HG03045 (cell line): ENCODE measurements around the gene LDAH.
"Not testable (repeated sequence)": the region's sequence is repeated elsewhere in the genome, so short reads cannot be mapped to it uniquely, and the experiment has no call there.

Experiments
- ATAC-seq: cut with Tn5 transposase; IDR thresholded peaks from one replicate; pipeline ENCODE4 v1.9.1; 2021; ENCODE audit warnings: mild to moderate bottlenecking, moderate library complexity; ENCODE audit not compliant: unreplicated experiment

Gene LDAH

DNA sequence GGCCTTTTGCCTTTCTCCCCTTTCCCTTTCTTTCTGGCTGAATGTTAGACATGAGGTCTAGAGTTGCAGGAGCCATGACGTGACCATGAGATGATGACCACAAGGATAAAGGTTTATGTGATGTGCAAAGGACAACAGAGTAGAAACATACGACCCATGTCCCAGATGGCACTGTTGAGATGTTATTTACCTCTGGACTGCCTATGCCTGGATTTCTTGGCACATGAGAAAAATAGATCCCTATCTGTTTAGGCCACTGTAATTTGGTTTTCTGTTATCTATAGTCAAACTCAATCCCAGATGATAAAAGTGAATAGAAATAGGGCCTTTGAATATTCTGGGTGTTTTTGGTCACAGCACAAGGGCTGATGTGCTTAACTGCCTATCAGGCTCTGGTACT lies 97.1 kb downstream of the LDAH start:
- ATAC-seq = no peak

DNA sequence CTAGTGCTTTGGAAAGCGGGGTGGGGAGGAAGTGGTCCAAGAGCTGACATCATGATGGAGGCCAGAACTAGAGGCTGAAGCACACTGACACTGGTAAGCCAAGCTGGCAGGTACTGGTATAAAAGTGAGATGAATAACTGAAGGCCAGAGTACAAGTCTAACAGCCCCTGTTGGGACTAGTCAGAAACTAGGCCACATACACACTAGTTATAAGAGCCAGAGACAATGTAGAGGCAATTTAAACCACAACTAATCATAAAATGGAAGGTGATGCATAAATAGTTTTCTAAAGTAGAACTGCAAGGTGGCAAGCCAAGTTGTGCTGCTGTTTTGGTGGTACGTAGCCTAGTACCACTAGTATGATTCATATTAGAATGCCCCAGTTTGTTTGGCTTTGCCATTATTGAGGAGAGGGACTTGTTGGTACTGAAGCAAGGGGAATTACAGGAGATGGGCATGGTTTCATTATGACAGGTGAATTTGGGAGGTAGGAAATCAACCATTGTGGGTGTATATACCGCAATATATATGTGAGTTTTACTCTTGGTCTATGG lies 98.3 kb downstream of the LDAH start:
- ATAC-seq = no peak

DNA sequence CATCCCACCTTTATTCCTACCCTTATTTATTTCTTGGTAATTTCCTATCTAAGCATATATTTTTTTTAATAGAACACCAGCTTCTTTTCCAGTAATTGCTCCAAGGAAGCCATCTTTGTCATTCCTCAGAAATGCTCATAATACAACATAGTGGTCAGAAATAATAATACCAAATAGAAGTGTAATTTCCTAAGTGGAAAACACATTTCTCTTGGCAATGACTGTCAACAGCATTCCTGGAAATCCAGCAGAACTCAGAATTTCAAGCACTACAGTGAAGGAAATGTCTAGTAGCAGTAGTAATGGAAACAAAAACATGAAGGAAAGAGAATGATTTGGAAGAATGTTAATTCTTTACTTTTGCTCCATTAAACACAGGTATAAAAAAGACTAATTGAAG lies 99.4 kb downstream of the LDAH start:
- ATAC-seq = no peak

DNA sequence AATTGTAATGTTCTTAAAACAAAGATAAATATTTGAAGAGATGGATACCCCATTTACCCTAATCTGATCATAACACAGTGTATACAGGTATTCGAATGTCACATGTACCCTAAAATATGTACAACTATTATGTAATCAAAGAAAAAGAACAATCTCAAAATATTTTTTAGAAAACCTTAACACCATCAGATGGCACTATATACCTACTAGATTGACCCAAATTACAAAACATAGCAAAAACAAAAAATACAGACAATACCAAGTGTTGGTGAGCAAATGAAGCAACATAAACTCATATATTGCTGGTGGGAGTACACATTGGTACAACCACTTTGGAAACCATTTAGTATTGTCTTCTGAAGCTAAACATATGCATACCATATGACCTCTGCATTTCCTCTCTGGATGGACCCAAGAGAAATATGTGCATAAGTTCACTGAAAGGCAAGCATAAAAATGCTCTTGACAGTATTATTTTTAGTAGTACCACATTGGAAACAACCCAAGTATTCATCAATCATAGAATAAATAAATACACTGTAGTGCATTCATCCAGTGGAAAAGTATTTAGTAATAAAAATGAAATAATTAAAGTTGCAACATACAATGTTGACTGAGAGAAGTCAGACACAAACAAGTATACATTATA lies 100.2 kb downstream of the LDAH start:
- no peak for ATAC-seq

DNA sequence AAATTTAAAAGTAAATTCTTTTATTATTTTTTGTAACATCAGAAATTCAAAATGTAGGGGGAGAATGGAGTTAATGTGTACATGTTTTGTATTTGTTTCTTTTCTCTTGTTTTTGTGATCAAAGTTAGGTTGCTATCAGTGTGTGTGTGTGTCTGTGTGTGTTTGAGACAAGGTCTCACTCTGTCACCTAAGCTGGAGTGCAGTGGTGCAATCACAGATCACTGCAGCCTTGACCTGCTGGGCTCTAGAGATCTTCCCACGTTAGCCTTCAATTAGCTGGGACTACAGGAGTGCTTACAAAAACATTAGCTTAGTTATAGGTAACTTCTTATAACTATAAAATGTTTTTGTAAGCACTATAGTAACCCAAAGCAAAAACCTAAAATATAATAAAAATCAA lies 105.3 kb downstream of the LDAH start:
- no peak for ATAC-seq

DNA sequence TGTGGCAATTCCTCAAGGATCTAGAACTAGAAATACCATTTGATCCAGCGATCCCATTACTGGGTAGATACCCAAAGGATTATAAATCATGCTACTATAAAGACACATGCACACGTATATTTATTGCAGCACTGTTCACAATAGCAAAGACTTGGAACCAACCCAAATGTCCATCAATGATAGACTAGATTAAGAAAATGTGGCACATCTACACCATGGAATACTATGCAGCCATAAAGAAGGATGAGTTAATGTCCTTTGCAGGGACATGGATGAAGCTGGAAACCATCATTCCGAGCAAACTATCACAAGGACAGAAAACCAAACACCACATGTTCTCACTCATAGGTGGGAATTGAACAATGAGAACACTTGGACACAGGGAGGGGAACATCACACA lies 106.7 kb downstream of the LDAH start:
- not testable (repeated sequence) for ATAC-seq

DNA sequence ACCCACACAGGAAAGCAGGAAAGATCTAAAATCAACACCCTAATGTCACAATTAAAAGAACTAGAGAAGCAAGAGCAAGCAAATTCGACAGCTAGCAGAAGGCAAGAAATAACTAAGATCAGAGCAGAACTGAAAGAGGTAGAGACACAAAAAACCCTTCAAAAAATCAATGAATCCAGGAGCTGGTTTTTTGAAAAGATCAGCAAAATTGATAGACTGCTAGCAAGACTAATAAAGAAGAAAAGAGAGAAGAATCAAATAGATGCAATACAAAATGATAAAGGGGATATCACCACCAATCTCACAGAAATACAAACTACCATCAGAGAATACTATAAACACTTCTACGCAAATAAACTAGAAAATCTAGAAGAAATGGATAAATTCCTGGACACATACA lies 108.5 kb downstream of the LDAH start:
- not testable (repeated sequence) for ATAC-seq

DNA sequence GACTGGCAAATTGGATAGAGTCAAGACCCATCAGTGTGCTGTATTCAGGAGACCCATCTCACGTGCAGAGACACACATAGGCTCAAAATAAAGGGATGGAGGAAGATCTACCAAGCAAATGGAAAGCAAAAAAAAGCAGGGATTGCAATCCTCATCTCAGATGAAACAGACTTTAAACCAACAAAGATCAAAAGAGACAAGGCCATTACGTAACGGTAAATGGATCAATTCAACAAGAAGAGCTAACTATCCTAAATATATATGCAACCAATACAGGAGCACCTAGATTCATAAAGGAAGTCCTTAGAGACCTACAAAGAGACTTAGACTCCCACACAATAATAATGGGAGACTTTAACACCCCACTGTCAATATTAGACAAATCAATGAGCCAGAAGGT lies 109.3 kb downstream of the LDAH start:
- not testable (repeated sequence) for ATAC-seq

DNA sequence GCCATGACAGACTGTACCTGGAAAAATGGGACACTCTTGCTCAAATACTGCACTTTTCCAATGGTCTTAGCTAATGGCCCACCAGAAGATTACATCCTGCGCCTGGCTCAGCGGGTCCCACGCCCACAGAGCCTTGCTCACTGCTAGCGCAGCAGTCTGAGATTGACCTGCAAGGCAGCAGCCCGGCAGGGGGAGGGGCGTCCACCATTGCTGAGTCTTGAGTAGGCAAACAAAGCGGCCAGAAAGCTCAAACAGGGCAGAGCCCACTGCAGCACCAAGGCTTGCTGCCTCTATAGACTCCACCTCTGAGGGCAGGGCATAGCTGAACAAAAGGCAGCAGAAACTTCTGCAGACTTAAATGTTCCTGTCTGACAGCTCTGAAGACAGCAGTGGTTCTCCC lies 111.3 kb downstream of the LDAH start:
- not testable (repeated sequence) for ATAC-seq

DNA sequence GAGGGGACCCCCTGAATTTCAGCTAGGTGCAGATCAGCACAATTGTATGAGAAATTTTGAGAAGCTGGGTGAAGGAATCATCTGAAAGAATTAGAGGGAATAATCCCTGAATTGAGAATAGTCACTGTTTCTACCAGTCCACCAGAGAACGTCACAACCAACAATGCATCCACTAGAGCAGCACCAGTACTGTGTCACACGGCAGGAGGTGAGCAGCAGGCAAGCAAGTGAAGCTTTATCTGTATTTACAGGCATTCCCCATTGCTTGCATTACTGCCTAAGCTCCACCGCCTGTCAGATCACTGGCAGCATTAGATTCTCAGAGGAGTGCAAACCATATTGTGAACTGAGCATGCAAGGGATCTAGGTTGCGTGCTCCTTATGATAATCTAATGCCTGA lies 115.3 kb downstream of the LDAH start:
- no peak for ATAC-seq

DNA sequence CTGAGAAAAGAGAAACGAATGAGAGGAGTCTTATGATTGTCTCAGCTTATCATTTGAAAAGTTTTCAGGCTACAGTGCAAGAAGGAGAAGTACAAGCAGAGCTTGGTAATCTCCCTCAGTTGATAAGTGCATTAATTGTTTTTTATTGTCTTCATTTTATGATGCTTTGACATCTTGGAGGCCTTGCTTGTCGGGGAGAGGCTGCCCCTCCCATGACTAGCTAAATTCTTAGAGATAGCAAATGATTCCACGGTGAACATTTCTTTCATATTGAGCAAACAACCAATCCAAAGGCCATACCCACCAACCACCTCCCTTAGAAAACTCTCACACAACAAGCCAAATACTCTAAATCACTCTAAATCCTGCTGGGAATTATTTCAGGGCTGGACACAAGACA lies 116.1 kb downstream of the LDAH start:
- ATAC-seq = no peak

DNA sequence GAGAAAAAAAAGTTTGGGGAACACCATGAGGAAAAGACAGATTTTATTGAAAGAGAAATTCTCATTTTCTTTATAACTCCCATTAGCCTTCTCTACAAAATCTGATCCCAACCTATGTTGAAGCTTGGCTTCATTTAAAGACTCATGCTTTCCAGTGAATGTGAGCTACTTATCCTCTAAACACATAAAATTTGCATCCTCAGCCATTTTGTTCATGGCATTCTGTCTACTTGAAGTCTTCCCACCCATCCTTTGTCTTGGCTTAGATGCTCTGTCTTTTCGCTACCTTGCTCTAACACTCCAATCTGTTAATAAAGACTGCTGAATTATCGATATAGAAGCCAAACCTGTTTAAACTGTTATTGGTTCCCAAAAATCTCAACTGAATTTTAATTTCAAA lies 116.7 kb downstream of the LDAH start:
- ATAC-seq = no peak

DNA sequence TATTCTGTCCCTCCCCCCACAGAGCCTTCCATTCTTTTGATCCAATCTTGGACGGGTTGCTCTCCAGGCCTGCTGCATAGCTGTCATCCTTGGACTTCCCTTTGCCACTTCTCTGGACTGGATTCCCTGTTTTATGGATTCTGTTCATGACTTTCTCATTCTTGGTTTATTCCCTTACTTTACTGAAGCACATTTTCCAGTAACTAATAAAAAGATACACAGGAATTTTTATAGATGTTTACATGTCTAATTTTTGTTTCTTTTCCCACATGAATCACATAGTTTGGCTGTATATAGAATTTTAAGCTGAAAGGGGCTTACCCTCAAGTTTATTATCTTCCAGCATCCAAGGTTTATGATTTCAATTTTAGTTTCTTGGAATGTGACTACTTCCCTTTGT lies 118.0 kb downstream of the LDAH start:
- no peak for ATAC-seq

DNA sequence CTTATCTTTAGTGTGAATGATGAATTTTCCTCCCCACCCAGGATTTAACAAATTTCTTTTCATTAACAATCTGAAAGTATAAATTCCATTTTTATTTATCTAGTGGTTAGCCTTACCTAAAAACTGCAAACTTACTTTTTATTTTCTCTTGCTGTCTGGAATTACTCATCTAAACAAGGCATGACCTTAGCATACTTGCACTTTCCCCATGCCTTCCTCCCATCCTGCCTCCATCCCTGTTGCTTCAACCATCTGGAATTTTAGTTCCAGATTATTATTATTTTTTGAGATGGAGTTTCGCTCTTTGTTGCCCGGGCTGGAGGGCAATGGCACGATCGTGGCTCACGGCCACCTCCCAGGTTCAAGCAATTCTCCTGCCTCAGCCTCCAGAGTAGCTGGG lies 120.3 kb downstream of the LDAH start:
- no peak for ATAC-seq

DNA sequence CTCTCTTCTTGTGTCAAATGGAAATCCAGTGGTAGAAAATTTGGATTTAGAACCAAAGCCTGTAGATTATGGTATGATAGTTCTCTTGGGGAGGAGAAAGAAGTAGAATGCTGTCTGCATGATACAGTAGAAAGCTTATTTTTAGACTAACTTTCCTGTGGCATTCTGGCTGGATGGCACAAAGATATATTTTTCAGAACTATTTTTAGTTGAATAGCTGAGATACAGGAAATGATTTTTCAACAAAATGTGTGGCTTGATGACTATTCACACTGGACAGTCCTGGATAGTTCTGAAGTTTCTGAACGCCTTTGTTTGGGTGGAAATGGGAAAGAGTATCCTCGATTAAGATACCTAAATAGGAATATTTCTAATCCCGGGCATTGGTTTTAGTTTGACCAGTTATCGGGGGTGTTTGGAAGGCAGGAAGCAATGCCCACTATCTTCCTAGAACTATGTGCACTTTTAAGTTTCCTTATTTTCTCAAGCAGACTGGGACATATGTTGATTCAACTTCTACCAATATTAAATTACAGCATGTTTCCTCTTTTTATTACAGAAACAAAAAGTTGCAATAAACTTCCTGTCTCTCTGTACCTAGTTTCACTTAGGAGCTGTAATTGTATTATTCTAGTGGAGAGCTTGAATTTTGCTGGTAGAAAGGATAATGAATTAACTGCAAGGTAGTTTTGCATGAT lies 123.8 kb downstream of the LDAH start:
- no peak for ATAC-seq

DNA sequence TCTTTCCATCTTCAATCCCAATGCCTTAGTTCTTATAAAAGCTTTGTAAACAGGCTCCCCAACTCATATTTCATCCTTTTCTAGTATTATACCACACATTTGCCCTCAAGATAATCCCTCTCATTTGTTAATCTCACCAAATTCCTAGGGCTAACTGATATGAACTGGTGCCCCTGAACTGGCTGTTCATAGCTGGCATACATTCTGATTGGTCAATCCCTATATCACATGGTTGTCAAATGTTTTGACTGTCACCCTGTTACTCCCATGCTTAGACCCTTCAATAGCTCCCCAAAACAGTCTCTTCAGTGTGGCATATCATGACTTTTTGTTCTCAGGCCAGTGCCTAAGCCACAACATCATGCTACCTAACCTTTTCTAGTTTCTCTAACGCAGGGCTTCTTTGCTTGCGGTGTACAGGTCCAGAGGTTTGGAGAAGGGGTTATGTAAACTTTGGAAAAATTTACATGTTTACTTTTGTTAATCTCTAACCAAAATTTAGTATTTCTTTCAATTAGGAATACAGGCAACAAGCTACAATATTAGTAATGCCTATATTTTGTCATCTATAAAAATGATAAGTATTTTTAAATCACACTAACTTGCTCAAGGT lies 125.5 kb downstream of the LDAH start:
- no peak for ATAC-seq

DNA sequence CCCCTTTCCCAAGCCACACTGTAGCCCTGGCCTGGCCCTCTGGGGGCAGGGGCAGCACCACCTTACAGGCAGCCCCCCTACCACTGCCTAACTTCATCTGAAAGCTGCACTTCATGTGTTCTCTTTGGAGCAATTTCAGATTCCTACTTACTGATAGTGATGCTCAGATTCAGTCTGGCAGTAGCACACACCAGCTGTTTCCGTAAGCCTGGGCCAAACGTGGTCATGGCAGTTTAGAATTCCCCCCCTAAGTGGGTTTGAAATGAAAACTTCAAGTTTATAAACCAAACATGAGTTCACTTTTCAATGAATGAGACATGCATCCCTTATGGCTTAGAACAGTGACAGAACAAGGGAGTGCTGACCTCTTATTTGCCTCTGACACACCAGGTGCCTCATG lies 126.5 kb downstream of the LDAH start:
- ATAC-seq = no peak

DNA sequence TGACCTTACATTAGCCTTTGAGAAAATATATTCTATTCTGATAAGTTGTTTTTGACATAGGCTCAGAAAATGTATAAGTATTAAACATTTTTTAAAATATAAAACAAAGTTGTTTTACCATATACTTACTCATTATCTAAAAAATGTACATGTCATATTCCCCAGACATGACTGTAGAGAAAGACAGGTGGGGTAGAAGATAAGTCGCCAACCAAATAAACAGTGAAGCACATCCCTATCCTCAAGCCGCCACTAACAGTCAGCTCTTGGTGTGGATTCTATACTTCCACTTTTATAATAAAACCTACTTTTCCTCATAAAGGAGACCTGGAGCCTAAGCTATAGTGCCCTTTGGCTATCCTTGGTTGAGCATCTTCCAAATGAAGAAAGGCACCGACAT lies 129.6 kb downstream of the LDAH start:
- no peak for ATAC-seq

DNA sequence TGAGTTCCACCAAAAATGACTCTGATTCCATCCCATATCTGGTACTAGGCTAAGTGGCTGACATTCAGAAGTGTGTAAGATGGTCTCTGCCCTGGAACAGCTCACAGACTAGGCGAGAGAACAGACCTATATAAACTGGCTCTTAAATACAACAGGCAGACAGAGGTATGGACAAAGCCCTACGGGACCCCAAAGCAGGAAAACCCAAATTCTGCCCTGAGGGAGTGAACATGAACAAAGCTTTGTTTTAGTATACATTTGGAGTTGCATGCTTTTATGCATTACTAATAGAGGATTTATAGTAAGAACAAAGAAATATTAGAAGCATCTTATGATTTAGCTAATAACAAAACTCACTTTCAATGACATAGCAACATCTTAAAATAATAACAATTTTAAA lies 130.8 kb downstream of the LDAH start:
- no peak for ATAC-seq

DNA sequence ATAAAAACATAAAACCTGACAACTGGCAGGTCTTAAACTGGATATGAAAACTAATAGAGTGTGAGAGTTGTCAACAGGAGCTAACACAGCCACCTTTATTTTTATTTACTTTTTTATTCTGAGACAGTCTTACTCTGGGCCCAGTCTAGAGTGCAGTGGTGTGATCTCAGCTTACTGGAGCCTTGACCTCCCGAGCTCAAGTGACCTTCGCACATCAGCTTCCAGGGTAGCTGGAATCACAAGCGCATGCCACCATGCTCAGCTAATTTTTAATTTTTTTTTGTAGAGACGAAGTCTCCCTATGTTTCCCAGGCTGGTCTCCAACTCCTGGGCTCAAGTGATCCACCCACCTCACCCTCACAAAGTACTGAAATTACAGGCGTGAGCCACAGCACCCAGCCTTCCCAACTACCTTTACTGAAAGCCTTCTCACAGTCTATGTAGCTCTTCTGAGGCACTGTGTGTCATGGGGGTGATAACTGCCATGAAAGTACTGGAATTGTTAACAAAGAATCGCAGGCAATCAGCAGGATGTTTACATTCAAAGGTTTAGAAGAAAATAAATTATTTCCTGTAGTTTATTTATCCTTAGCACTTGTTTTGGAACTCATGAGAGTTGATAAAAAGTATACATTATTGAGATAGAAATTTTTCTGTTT lies 131.7 kb downstream of the LDAH start:
- ATAC-seq = no peak

DNA sequence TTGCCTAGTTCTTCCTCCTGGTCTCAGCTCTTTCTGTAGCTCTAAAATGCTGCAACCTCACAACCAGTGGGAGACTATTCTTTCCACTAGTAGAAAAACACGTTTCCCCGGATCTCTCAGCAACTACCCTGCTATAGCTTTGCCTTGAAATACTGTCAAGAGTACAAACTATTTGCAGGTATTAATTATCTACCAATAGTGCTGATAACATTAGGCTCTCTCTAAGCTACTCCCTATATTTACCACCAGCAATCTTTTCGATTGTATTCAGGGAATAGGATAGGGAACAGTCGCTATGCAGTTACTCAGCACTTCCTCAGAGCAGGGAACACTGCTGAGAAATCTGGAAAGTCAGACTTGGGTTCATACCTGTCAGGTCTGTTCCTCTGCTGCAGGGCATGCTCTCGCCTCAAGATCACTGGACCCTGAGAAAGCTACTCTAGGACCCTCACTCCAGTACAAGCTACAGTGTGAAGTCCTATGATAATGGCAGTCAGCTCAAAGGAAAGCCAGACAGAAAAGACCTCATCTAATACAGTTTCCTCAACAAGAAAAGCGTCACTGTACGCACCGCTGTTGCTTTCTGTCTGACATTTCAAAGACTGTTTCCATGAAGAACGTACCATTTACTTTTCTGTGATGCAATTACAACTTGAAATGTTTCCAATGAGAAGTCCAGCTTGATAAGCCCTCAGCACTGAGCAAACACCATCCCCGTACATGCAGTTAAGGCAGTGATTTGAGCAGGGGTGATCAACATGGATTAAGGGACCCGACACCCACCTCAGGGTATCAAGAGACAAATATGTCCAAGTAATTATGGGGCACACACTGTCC lies 133.3 kb downstream of the LDAH start:
- no peak for ATAC-seq
